ENCODE measurements around the gene TSPAN4.

Gene TSPAN4

GRCh38 chr11:866481-866880 is 23.8 kb downstream of the TSPAN4 start:
- no peak for TF ChIP-seq YY1 (IDR thresholded peaks at IDR 0.05; ENCODE audit: insufficient read depth, insufficient read length)
- no peak for TF ChIP-seq ZNF274 (IDR thresholded peaks at IDR 0.05; ENCODE audit: low read depth, low read length)
- no peak for TF ChIP-seq SUZ12 (IDR thresholded peaks at IDR 0.05; ENCODE audit: extremely low read depth, insufficient read depth, insufficient read length)
- Histone ChIP-seq H3K9me3 (ENCODE audit: insufficient read depth, low read length) (no peaks in the 10 kb centered on the region), H3K4me1 (ENCODE audit: insufficient read depth, insufficient read length) (peaks cover 62% of the 10 kb centered on the region), H3K4me3 (ENCODE audit: insufficient read length, low read depth) (no peak overlapping the region), H3K9ac (ENCODE audit: insufficient read length, low read depth) (no peak overlapping the region), H3K36me3 (ENCODE audit: insufficient read depth, insufficient read length, low read length) (peaks cover 60% of the 10 kb centered on the region), H3K27me3 (ENCODE audit: insufficient read depth, insufficient read length) (no peaks in the 10 kb centered on the region)
- DNase-seq (ENCODE audit: low read depth, low spot score) = no peak

- Histone ChIP-seq H3K9ac (ENCODE audit: insufficient read length, low read depth) (no peak overlapping the region), H3K27me3 (ENCODE audit: insufficient read depth, insufficient read length) (no peaks in the 10 kb centered on the region), H3K4me1 (ENCODE audit: insufficient read depth, insufficient read length) (peaks cover 55% of the 10 kb centered on the region), H3K9me3 (ENCODE audit: insufficient read depth, low read length) (no peaks in the 10 kb centered on the region), H3K36me3 (ENCODE audit: insufficient read depth, insufficient read length, low read length) (peaks cover 64% of the 10 kb centered on the region), H3K4me3 (ENCODE audit: insufficient read length, low read depth) (no peak overlapping the region)
- TF ChIP-seq ZNF274 (IDR thresholded peaks at IDR 0.05; ENCODE audit: low read depth, low read length) = no peak
- no peak for TF ChIP-seq SUZ12 (IDR thresholded peaks at IDR 0.05; ENCODE audit: extremely low read depth, insufficient read depth, insufficient read length)
- TF ChIP-seq YY1 (IDR thresholded peaks at IDR 0.05; ENCODE audit: insufficient read depth, insufficient read length) = no peak
- DNase-seq (ENCODE audit: low read depth, low spot score) = no peak
Measured at GRCh38 chr11:867856-868358, 25.3 kb downstream of the TSPAN4 start.

DNA sequence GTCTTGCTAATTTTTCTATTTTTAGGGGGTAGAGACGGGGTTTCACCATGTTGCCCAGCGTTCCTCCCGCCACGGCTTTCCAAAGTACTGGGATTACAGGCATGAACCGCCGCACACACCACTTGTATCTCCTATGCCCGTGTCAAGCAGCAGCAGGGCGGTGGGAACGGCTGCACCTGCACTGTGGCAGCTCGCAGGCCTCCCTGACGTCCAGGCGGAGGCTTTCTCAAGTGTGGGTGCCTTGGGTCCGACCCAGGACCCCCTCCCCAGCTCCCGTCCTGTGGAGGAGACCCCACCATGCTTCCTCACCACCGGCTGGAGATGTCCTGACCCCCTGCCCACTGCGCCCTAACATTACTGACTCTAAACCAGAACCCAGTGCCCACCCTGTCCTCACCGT is 25.7 kb downstream of the TSPAN4 start:
- H3K4me3 ChIP-seq (ENCODE audit: insufficient read length, low read depth) = no peak overlapping the region
- peaks cover 67% of the 10 kb centered on the region for H3K36me3 ChIP-seq (ENCODE audit: insufficient read depth, insufficient read length, low read length)
- H3K9me3 ChIP-seq (ENCODE audit: insufficient read depth, low read length) = no peaks in the 10 kb centered on the region
- DNase-seq (ENCODE audit: low read depth, low spot score) = no peak
- no peaks in the 10 kb centered on the region for H3K27me3 ChIP-seq (ENCODE audit: insufficient read depth, insufficient read length)
- TF ChIP-seq SUZ12 (IDR thresholded peaks at IDR 0.05; ENCODE audit: extremely low read depth, insufficient read depth, insufficient read length) (no peak), YY1 (IDR thresholded peaks at IDR 0.05; ENCODE audit: insufficient read depth, insufficient read length) (no peak), ZNF274 (IDR thresholded peaks at IDR 0.05; ENCODE audit: low read depth, low read length) (no peak)
- peaks cover 52% of the 10 kb centered on the region for H3K4me1 ChIP-seq (ENCODE audit: insufficient read depth, insufficient read length)
- no peak overlapping the region for H3K9ac ChIP-seq (ENCODE audit: insufficient read length, low read depth)

DNA sequence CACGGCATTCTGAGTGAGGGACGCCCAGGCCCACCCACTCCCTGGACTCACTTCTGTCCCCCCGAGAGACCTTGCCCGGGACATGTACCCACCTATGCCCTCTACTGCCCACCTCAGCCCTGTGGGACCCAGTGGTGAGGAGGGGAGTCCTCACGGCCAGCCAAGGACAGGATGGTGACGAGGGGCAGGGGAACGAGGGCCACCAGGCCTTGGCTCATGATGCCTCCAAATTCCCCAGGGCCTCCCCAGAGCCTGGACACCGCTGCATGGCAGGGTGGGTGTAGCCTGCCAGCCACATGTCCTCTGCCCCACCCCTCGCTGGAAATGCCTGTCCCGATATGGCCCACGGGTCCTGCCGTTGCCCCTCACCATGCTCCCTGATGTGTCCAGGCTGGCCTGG is 26.1 kb downstream of the TSPAN4 start:
- DNase-seq (ENCODE audit: low read depth, low spot score) = no peak
- no peaks in the 10 kb centered on the region for H3K27me3 ChIP-seq (ENCODE audit: insufficient read depth, insufficient read length)
- H3K4me1 ChIP-seq (ENCODE audit: insufficient read depth, insufficient read length) = peaks cover 48% of the 10 kb centered on the region
- peaks cover 67% of the 10 kb centered on the region for H3K36me3 ChIP-seq (ENCODE audit: insufficient read depth, insufficient read length, low read length)
- no peak for TF ChIP-seq YY1 (IDR thresholded peaks at IDR 0.05; ENCODE audit: insufficient read depth, insufficient read length)
- no peak for TF ChIP-seq SUZ12 (IDR thresholded peaks at IDR 0.05; ENCODE audit: extremely low read depth, insufficient read depth, insufficient read length)
- no peak for TF ChIP-seq ZNF274 (IDR thresholded peaks at IDR 0.05; ENCODE audit: low read depth, low read length)
- no peaks in the 10 kb centered on the region for H3K9me3 ChIP-seq (ENCODE audit: insufficient read depth, low read length)
- H3K4me3 ChIP-seq (ENCODE audit: insufficient read length, low read depth) = no peak overlapping the region
- H3K9ac ChIP-seq (ENCODE audit: insufficient read length, low read depth) = no peak overlapping the region

DNA sequence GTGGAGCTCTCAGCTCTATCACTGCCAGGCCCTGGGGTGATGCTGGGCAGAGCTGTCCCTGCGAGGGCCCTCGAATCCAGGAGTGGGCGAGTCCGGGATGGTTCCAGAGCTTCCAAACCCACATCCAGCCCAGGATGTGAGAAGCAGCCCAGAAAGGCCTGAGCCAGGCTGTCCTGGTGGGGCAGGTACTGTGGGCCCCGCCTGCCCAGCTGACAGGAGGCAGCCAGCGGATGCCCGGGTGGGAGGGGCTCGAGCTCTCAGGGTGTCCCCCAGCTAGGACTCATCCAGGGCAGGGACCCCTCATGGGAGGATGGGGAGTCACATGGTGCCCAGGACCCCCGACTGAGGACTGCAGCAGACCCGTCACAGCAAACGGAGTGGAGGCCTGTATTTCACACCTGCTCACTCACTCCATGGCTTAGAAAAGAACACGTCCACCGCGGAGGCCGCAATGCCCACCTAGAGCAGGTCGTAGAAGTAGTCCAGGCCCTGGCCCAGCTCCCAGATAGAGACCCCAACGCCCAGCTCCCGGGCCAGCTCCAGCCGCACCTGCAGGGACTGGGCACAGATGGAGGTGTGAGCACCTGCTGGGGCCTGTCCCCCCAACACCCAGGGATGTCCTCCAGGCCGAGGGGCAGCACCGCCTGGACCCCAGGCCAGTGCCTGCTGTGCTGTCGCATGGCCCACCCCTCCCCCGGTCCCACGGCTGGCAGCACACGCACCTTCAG is 26.9 kb downstream of the TSPAN4 start:
- Histone ChIP-seq H3K4me1 (ENCODE audit: insufficient read depth, insufficient read length) (peaks cover 40% of the 10 kb centered on the region), H3K4me3 (ENCODE audit: insufficient read length, low read depth) (no peak overlapping the region), H3K9ac (ENCODE audit: insufficient read length, low read depth) (no peak overlapping the region), H3K36me3 (ENCODE audit: insufficient read depth, insufficient read length, low read length) (peaks cover 65% of the 10 kb centered on the region), H3K27me3 (ENCODE audit: insufficient read depth, insufficient read length) (no peaks in the 10 kb centered on the region), H3K9me3 (ENCODE audit: insufficient read depth, low read length) (no peaks in the 10 kb centered on the region)
- no peak for DNase-seq (ENCODE audit: low read depth, low spot score)
- TF ChIP-seq YY1 (IDR thresholded peaks at IDR 0.05; ENCODE audit: insufficient read depth, insufficient read length) (no peak), ZNF274 (IDR thresholded peaks at IDR 0.05; ENCODE audit: low read depth, low read length) (no peak), SUZ12 (IDR thresholded peaks at IDR 0.05; ENCODE audit: extremely low read depth, insufficient read depth, insufficient read length) (no peak)

GRCh38 chr11:870127-870413 is 27.4 kb downstream of the TSPAN4 start:
- no peak for DNase-seq (ENCODE audit: low read depth, low spot score)

GRCh38 chr11:870418-870817 is 27.8 kb downstream of the TSPAN4 start:
- Histone ChIP-seq H3K4me1 (ENCODE audit: insufficient read depth, insufficient read length) (peaks cover 36% of the 10 kb centered on the region), H3K36me3 (ENCODE audit: insufficient read depth, insufficient read length, low read length) (peaks cover 67% of the 10 kb centered on the region), H3K9ac (ENCODE audit: insufficient read length, low read depth) (peak overlapping the region; percentile 53)

More at GRCh38 chr11:870127-870413, 27.4 kb downstream of the TSPAN4 start:
- no peaks in the 10 kb centered on the region for H3K27me3 ChIP-seq (ENCODE audit: insufficient read depth, insufficient read length)
- peak overlapping the region; percentile 53 for H3K9ac ChIP-seq (ENCODE audit: insufficient read length, low read depth)
- H3K4me3 ChIP-seq (ENCODE audit: insufficient read length, low read depth) = no peak overlapping the region
- peaks cover 66% of the 10 kb centered on the region for H3K36me3 ChIP-seq (ENCODE audit: insufficient read depth, insufficient read length, low read length)
- no peak for TF ChIP-seq YY1 (IDR thresholded peaks at IDR 0.05; ENCODE audit: insufficient read depth, insufficient read length)
- TF ChIP-seq SUZ12 (IDR thresholded peaks at IDR 0.05; ENCODE audit: extremely low read depth, insufficient read depth, insufficient read length) = no peak
- no peak for TF ChIP-seq ZNF274 (IDR thresholded peaks at IDR 0.05; ENCODE audit: low read depth, low read length)
- H3K9me3 ChIP-seq (ENCODE audit: insufficient read depth, low read length) = no peaks in the 10 kb centered on the region
- H3K4me1 ChIP-seq (ENCODE audit: insufficient read depth, insufficient read length) = peaks cover 39% of the 10 kb centered on the region

More at GRCh38 chr11:870418-870817, 27.8 kb downstream of the TSPAN4 start:
- no peak overlapping the region for H3K4me3 ChIP-seq (ENCODE audit: insufficient read length, low read depth)
- no peaks in the 10 kb centered on the region for H3K9me3 ChIP-seq (ENCODE audit: insufficient read depth, low read length)
- no peak for DNase-seq (ENCODE audit: low read depth, low spot score)
- no peak for TF ChIP-seq ZNF274 (IDR thresholded peaks at IDR 0.05; ENCODE audit: low read depth, low read length)
- no peak for TF ChIP-seq YY1 (IDR thresholded peaks at IDR 0.05; ENCODE audit: insufficient read depth, insufficient read length)
- no peaks in the 10 kb centered on the region for H3K27me3 ChIP-seq (ENCODE audit: insufficient read depth, insufficient read length)

Measured in NT2/D1 (cell line).